ENCODE data around the gene DRAXIN.
A peak's percentile ranks its signal among the peaks of the same experiment; 100 is the strongest.
"Not testable (repeated sequence)": the region's sequence is repeated elsewhere in the genome, so short reads cannot be mapped to it uniquely, and the experiment has no call there.

DRAXIN gene, protein sequence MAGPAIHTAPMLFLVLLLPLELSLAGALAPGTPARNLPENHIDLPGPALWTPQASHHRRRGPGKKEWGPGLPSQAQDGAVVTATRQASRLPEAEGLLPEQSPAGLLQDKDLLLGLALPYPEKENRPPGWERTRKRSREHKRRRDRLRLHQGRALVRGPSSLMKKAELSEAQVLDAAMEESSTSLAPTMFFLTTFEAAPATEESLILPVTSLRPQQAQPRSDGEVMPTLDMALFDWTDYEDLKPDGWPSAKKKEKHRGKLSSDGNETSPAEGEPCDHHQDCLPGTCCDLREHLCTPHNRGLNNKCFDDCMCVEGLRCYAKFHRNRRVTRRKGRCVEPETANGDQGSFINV

DNA sequence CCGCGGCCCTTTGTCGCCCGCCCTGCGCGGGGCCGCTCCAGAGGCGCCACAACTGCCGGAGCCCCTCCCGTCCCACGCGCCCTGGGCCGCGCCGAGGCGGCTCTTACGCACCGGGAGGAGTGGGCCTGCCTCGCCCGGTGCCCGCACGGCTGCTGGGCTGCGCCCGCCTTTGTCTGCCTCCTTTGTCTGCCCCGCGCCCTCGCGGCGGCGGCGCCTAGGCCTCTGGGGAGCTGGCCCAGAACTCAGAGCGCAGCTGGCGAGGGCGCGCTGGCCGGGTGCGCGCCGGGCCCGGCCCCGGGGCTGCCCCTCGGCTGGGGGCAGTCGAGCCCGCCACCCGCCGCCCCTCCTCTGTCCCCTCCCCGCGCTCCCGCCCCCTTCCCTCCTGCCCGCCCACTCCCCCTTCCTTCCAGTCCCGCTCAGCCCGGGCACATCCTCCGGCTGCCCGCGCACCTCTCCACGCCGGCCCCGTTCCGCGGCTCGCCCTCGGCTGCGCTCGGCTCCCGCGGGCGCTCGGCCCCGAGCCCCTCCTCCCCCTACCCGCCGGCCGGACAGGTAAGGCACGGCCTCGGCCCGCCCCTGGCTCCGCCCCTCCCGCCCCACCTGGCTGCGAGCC is at the start of gene DRAXIN:
TSS of gene DRAXIN (plus strand) at position 409 of the 613 bp plus-strand sequence. CDS start 14,549 bp downstream, outside the sequence.
- DNase-seq (ENCODE audit: low spot score) (no peak), FAIRE-seq (no peak)

- FAIRE-seq (no peak), DNase-seq (ENCODE audit: low spot score) (no peak)
These were observed 49.7 kb upstream of the DRAXIN start for GRCh38 chr1:11641776-11642305.

DNA sequence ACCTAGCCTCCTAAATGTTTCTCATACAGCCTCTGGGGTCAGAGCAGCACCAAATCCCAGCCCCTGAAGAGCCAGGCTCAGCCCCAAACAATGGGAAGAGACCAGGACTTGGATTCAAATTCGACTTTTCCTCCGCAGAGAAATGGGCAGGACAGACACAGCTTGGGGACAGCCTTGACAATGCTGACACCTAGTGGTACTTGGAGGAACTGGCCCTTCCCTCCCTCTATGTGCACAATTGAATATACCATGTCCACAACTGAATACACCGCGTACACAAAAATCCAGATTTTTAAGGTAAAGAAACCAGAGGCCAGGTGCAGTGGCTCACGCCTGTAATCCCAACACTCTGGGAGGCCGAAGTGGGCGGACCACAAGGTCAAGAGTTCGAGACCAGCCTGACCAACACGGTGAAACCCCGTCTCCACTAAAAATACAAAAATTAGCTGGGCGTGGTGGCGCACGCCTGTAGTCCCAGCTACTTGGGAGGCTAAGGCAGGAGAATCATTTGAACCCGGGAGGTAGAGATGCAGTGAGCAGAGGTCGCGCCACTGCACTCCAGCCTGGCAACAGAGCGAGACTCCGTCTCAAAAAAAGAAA is 49.0 kb upstream of the DRAXIN start:
- FAIRE-seq: not testable (repeated sequence)

GRCh38 chr1:11643782-11644181 is 47.7 kb upstream of the DRAXIN start:
- no peak for DNase-seq (ENCODE audit: low spot score)
- no peak for FAIRE-seq

More for the DNA sequence above, 49.0 kb upstream of the DRAXIN start:
- peak; percentile 37 for DNase-seq (ENCODE audit: low spot score)

- DNase-seq (ENCODE audit: low spot score) (no peak), FAIRE-seq (no peak)
These were observed 46.2 kb upstream of the DRAXIN start for GRCh38 chr1:11645270-11645669.

DNA sequence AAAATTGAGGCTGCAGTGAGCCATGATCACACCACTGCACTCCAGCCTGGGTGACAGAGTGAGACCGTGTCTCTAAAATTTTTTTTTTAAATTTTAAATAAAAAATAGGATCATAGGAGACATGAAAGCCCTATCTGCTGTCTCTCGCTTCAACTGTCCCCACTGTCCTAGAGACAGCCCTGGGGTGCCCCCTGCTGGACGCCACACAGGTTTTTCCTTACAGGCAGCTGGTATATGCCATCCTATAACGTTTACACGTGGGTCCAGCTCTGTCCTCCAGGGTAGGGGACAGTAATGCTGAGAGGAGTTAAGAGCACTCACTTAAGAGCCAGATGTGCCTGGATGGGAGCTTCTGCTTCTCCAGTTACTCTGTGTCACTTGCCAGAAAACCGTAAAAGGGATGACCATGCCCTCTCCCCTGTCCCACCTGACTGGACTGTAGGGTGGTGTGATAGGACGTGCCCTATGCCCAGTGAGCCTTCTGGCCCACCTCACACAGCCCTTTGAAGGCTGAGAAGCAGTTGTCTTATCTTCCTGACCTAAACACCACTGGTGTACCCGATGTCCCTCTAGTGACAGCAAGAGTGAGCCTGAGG is 45.7 kb upstream of the DRAXIN start:
- peak; percentile 45 for DNase-seq (ENCODE audit: low spot score)
- FAIRE-seq: no peak

DNA sequence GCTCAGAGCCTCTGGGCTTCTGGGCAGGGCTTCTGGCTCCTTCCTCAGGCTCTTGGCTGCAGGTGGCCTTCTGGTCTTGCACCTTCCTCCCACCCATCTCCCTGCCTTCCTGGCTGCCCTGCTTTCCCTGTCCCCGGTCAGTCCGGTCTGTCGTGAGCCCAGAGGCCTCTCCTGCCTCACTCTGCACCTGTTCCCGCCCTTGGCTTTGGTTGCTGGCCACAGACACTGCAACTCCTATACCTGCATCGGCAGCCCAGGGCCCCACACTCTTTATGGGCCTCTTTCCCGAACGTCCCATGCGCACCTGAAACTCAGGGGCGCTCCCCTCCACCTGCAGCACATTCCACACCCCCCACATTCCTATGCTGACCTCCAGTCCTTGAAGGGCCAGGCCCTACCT is 45.2 kb upstream of the DRAXIN start:
- no peak for DNase-seq (ENCODE audit: low spot score)
- FAIRE-seq: no peak

DNA sequence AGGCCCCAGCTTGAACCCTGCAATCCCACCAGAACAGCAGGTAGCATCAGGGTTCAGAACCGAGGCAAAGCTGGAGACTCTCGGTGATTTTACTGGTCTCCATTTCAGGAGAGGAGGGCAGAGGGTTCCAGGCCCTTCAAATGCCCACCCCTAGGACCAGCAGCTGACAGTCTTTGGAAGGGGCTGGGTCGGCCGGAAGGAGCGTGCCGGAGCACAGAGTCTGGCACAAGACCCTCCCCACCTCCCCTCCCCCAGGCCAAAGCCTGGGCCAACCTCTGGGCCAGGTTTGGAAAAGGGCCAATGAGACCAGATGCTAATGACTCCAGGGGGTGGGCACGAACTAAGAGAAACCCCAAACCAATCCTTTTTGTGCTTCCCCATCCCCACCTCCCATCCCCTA is 44.2 kb upstream of the DRAXIN start:
- FAIRE-seq (no peak), DNase-seq (ENCODE audit: low spot score) (no peak)

- FAIRE-seq: no peak
- no peak for DNase-seq (ENCODE audit: low spot score)
These were observed 43.5 kb upstream of the DRAXIN start for GRCh38 chr1:11648039-11648438.

- DNase-seq (ENCODE audit: low spot score): no peak
- FAIRE-seq: no peak
These were observed 42.8 kb upstream of the DRAXIN start for GRCh38 chr1:11648732-11649158.

DNA sequence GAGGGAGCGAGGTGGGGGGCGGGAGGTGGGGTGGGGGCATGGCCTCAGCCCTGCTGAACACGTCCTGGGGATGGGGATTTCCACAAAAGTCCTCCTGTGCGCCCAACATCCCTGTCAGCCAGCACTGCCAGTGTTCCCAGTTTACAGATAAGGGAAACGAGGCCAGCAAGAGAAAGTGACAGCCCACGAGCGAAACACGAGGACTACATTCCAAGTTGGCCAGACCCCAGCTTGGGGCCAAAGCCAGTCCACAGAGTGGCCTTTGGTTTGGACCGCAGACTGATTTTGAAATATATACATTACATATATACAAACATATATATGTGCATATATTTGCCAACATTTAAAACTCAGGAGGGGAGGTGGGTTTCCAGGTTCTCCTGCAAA is 42.3 kb upstream of the DRAXIN start:
- FAIRE-seq: no peak
- no peak for DNase-seq (ENCODE audit: low spot score)

DNA sequence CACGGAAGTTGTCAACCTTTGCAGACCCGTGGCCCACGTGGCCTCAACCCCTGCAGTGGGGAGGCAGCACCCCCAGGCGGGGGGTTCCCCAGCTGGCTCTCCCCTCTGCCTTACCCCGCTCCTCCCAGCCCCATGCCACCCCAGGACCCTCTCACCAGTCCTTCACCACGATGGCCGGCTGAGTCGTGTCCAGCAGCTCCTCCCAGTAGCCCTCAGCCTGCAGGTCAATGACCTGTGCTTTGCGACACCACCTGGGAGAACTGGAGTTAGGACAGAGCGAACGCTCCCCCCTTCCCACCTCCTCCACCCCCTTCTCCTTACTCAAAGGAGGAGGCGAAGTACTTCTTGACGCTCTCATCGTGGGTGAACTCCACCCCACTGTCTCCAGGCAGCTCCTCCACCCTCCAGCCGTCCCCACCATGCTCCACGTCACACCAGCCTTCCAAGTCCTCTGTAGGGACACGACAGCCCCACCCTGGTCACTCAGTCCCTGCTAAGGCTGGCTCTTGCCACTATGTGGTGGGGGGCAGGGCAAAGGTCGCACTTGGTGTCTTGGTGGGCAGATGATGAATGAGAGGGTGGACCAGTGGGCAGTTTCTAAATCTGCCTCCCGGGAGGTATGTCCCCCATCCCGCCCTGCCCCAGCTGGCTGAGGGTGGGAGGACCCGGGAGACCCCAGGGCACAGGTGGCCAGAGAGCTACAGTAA is 41.7 kb upstream of the DRAXIN start:
- DNase-seq (ENCODE audit: low spot score) (no peak), FAIRE-seq (no peak)

DNA sequence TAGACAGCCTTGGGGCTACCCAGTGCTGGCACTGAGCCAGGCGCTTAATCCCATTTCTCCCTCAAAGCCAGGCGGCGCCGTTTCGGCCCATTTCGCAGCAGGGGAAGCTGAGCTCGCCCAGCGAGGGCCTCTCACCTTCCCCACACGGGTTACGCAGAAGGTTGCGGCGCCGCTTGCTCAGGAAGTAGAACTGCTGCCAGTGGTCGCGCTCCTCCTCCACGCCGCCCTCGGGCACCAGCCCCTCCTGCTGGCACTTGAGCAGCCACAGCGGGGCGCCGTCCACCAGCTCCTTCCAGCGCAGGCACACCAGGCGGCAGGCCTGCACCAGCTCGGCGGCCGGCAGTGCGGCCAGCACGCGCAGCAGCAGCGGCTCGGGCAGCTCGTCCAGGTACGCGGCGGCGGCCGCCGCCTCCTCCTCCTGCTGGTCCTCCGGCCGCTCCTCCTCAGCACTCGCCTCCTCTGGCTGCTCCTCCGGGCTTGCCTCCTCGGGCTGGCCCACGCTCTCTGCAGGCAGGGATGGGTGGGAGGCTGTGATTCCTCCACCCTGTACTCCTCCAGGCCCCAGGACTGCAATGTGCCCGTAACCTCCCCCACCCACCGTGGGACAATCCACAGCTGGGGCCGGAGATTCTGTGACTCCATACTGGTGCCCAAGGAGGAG is 41.0 kb upstream of the DRAXIN start:
- FAIRE-seq (no peak), DNase-seq (ENCODE audit: low spot score) (peak; percentile 54)

DNA sequence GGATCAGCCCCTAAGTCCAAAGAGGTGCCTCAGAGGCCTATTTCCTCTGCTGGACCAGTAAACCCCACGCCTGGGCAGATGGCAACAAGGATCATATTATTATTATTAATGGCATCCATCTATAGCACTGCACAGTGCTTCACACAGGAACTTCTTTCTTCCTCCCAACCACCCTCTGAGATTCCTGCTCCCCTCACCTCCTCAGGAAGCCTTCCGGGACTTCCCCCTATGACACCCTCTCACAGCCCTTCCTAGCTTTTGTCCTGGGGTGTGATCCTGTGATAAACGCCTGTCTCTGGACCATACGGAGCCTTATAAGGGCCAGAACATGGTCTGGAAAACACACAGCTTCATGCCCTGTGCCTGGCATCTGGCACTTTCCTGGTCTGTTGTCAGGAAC is 40.5 kb upstream of the DRAXIN start:
- FAIRE-seq: no peak
- DNase-seq (ENCODE audit: low spot score): no peak

DNA sequence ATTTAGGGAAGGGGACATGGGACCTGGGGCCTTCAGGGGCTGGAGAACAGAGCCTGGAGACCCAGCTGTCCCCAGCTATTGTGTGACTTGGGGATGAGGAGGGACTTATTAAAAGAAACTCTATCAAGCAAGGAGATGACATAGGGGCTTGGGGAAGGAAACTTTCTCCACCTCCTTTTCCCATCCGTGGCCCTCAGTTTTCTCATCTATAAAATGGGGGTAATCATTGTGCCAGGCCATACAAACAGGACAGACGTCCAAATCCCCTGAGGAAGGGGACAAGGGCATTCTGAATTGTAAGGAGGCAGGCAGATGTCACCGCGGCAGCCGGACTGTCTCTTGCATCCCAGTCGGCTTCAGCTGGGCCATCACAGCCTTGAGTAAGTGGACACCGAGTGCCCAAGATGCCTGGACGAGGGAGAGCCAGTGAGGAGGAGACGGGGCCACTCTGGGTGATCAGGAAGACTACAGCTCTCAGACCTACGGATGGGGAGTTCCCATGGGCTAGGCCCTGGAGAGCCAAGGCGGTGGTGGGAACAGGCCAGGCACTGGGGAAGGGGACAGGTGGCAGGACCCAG is 39.2 kb upstream of the DRAXIN start:
- no peak for DNase-seq (ENCODE audit: low spot score)
- no peak for FAIRE-seq

DNA sequence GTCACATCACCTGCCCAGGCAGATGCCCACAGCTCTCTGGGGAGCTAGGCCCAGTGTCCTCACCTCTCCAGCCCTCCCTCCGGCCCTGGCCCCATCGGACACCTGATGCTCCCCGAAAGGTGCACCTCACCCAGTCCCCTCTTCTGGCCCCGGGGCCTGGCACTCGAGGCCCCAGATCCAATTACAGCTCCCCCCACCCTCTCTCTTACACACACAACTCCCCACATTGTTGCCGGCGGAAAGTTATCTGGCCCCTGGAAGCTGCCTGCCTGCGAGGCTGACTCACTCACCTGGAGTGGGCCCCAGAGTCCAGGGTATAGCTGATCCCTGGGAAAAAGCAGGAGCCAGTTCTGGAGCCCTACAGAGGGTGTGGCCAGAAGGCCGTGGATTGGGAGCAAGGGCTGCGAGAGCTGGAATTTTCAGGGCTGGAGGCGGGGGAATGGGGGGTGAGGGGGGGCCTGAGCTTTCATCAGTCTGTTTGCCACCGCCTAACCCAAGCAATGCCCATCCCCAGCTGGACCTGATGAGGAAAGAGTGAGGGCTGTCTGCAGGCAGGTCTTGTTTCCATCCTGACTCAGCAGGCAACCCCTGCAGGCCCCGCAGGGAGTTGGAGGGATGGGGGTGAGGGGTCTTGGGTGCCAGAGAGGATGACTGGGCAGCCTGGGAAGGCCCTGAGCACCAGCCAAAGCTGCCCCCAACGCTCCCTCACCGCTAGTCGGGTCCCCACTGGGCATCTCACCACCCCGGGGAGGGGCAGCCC is 38.2 kb upstream of the DRAXIN start:
- DNase-seq (ENCODE audit: low spot score) (no peak), FAIRE-seq (no peak)

GRCh38 chr1:11653861-11654136 is 37.7 kb upstream of the DRAXIN start:
- FAIRE-seq: no peak
- DNase-seq (ENCODE audit: low spot score): no peak

DNA sequence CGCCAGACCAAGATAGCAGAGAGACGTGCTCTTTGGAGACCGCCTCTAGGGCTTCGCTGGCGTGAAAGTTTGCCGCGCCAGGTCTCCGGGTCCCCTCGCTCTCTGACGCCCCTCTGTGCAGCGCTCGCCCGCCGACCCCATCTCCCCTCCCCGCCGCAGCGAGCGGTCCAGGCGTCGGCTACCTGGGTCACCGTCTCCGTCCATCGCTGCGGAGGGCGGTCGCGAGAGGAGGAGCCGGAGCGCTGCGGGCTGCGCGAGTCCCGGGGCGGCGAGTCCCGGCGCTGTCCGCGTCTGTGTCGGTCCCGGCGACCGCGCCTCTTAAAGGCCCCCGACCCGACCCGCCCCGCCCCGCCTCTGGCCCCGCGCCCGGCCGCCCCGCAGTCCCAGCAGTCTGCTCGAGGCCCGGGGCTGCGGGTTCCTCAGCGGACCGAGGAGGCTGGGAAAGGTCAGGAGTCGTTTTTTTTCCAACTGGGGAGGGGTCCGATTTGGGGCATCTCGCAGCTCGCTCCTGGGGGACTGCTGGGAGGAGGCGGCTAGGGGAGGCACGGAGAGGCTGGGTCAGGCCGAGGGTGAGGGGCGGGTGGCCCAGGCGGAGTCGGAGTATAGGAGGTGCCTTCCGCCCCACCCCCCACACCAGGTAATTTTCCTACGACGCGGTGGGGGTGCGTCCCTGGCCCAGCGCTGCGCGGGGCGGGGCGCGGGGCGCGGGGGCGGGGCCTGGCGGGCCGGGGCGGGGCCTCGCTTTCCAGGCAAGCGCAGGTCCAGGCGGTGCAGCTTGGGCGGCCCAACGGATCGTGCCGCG is 37.2 kb upstream of the DRAXIN start, which contains the start of the genes FBXO2 and FBXO44:
TSS of gene FBXO2 (minus strand) at position 293 of the 802 bp plus-strand sequence. CDS start at position 204, 89 bp downstream.
TSS of gene FBXO44 (plus strand) at position 741 of the 802 bp plus-strand sequence. CDS start 959 bp downstream, outside the sequence.
- FAIRE-seq (no peak), DNase-seq (ENCODE audit: low spot score) (no peak)

Data from RCC 7860 (cell line).